Upper lobe of right lung (tissue), 1 donor: ENCODE data around the gene MAN1A2. TPM values are rescaled to one million over a fixed set of nuclear protein-coding genes. Genes with fewer than 3 reads are reported as not detected.

ENCODE experiments used
- ATAC-seq: fragments of 200-7000 bp; cut with Tn5 transposase; one replicate; pipeline ENCODE4 v1.9.1; 2020; ENCODE audit warnings: mild to moderate bottlenecking, moderate library complexity
- DNase-seq: peaks from one replicate; pipeline ENCODE4 v3.0.0-alpha.2; 2020
- H3K27ac ChIP-seq: fragments of 200-600 bp; one replicate; pipeline ENCODE4 v1.8.0; 2022
- H3K27me3 ChIP-seq: fragments of 200-600 bp; one replicate; pipeline ENCODE4 v1.8.0; 2022; ENCODE audit warnings: mild to moderate bottlenecking
- H3K36me3 ChIP-seq: fragments of 200-600 bp; one replicate; pipeline ENCODE4 v1.8.0; 2022
- H3K4me1 ChIP-seq: fragments of 200-600 bp; one replicate; pipeline ENCODE4 v1.8.0; 2022
- H3K4me3 ChIP-seq: fragments of 200-600 bp; one replicate; pipeline ENCODE4 v1.8.0; 2022; ENCODE audit warnings: mild to moderate bottlenecking
- H3K9me3 ChIP-seq: fragments of 200-600 bp; one replicate; pipeline ENCODE4 v1.8.0; 2022
- CTCF ChIP-seq: fragments of 200-600 bp; IDR thresholded peaks from one replicate; pipeline ENCODE4 v1.8.0; 2022; ENCODE audit warnings: antibody characterized with exemption
- intact Hi-C: fragments of 100-400 bp; cut with DNase I; formaldehyde crosslinking; loops from one replicate; pipeline ENCODE4 v1.11.0; 2022
- total RNA-seq: library from RNA; stranded (reverse); fragmentation: NEBNext Ultra II Directional; extraction: Animal tissue kit (Norgen Biotek cat#: 25700); gene quantifications from one replicate; pipeline ENCODE4 v1.2.1, GENCODE V29; 2021
- donor health status: DM: no; HTN: yes; CAD: no; lungs with severe emphysema.

The MAN1A2 gene
- total RNA-seq, 1 donor from 2014 or later: 40.3 TPM

- H3K4me1 ChIP-seq: peaks cover 3% of the 10 kb centered on the region
- no peaks in the 10 kb centered on the region for H3K36me3 ChIP-seq
- peak; percentile 13 for TF ChIP-seq CTCF
- H3K9me3 ChIP-seq: no peaks in the 10 kb centered on the region
- H3K4me3 ChIP-seq: no peak overlapping the region
- ATAC-seq (peak; percentile 83), DNase-seq (peak; percentile 88)
- no peaks in the 10 kb centered on the region for H3K27me3 ChIP-seq
- intact Hi-C loops: no loop called here
- no peak overlapping the region for H3K27ac ChIP-seq
These were observed 170.2 kb downstream of the MAN1A2 start for GRCh38 chr1:117537291-117537920.

- ATAC-seq (no peak), DNase-seq (no peak)
- H3K36me3 ChIP-seq: no peaks in the 10 kb centered on the region
- no peak overlapping the region for H3K4me3 ChIP-seq
- no peak for TF ChIP-seq CTCF
- H3K27me3 ChIP-seq: no peaks in the 10 kb centered on the region
- H3K9me3 ChIP-seq: no peaks in the 10 kb centered on the region
- H3K27ac ChIP-seq: no peak overlapping the region
- intact Hi-C loops: no loop called here
- H3K4me1 ChIP-seq: peaks cover 3% of the 10 kb centered on the region
These were observed 173.3 kb downstream of the MAN1A2 start for GRCh38 chr1:117540532-117540931.

GRCh38 chr1:117541003-117541402, 173.8 kb downstream of the MAN1A2 start:
- H3K4me3 ChIP-seq: no peak overlapping the region

GRCh38 chr1:117541585-117541984, 174.3 kb downstream of the MAN1A2 start:
- H3K9me3 ChIP-seq: no peaks in the 10 kb centered on the region
- intact Hi-C loops: no loop called here
- no peaks in the 10 kb centered on the region for H3K36me3 ChIP-seq
- no peaks in the 10 kb centered on the region for H3K27me3 ChIP-seq
- H3K4me1 ChIP-seq: peaks cover 3% of the 10 kb centered on the region
- H3K4me3 ChIP-seq: no peak overlapping the region
- no peak for DNase-seq
- no peak for ATAC-seq
- H3K27ac ChIP-seq: no peak overlapping the region
- TF ChIP-seq CTCF: no peak

More at GRCh38 chr1:117541003-117541402, 173.8 kb downstream of the MAN1A2 start:
- Histone ChIP-seq H3K4me1 (peaks cover 3% of the 10 kb centered on the region), H3K27ac (no peak overlapping the region), H3K36me3 (no peaks in the 10 kb centered on the region), H3K27me3 (no peaks in the 10 kb centered on the region), H3K9me3 (no peaks in the 10 kb centered on the region)
- intact Hi-C loops: no loop called here
- TF ChIP-seq CTCF: no peak
- DNase-seq (no peak), ATAC-seq (no peak)

- ATAC-seq (no peak), DNase-seq (no peak)
- Histone ChIP-seq H3K4me1 (no peaks in the 10 kb centered on the region), H3K27me3 (no peaks in the 10 kb centered on the region), H3K9me3 (no peaks in the 10 kb centered on the region), H3K27ac (no peak overlapping the region), H3K4me3 (no peak overlapping the region), H3K36me3 (no peaks in the 10 kb centered on the region)
- intact Hi-C loops: no loop called here
- no peak for TF ChIP-seq CTCF
These were observed 177.4 kb downstream of the MAN1A2 start for GRCh38 chr1:117544509-117545109.
